GM12875 (cell line): Measurements from ENCODE around the gene ATG12.
A peak's percentile ranks its signal among the peaks of the same experiment; 100 is the strongest.

ENCODE experiments used
- H3K4me3 ChIP-seq: one replicate; pipeline ENCODE4 v1.5.1; 2011; ENCODE audit warnings: low read depth, low read length, control low read depth
- TF ChIP-seq, protein P1 (sequence below): IDR thresholded peaks from 2 replicates; pipeline ENCODE4 v1.5.1; 2011; ENCODE audit warnings: low read depth, mild to moderate bottlenecking, control low read depth, inconsistent platforms, low read length, moderate library complexity, borderline replicate concordance; ENCODE audit not compliant: insufficient read depth

Gene ATG12

DNA sequence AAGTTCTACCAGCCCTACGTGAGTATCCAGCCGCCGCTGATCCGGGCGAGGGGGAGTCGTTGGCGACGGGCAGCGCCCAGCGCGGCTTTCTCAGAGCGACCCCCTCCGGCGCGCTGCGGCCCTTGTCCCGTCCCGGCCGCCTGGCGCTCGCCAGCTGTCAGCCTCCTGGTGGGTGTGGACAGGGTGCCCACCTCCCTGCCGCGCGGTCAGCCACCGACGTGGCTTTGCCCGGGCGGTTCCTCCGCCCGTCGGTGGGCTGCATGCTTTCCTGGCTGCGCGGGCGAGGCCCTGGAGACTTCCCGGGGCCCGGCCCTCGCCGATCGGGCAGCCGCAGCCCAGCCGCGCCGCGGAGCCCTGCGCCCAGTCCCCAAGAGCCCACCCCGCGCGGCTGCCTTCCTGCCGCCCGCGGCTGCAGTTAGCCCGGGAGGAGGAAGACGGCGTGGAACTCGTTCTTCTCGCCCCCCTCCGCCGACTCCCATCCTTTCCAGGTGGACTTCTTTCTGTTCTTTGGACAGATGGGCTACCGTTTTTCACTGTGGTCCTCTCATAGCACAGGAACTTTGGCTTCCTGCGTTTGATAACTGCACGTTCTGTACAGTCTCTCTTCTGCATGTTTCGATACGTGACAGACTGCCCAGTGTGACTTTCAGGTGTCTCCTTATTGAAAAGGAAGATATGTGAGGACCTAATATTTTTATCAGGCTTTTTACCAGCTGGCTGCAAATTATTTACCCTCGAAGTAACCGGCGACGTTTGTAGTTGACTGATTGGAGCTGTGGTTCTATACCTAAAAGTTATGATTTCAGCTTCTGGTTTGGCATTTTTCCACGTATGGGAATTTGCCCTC, 947 bp upstream of the ATG12 start:
- H3K4me3 ChIP-seq, result peak overlapping the region; percentile 98
- TF ChIP-seq, protein P1, sequence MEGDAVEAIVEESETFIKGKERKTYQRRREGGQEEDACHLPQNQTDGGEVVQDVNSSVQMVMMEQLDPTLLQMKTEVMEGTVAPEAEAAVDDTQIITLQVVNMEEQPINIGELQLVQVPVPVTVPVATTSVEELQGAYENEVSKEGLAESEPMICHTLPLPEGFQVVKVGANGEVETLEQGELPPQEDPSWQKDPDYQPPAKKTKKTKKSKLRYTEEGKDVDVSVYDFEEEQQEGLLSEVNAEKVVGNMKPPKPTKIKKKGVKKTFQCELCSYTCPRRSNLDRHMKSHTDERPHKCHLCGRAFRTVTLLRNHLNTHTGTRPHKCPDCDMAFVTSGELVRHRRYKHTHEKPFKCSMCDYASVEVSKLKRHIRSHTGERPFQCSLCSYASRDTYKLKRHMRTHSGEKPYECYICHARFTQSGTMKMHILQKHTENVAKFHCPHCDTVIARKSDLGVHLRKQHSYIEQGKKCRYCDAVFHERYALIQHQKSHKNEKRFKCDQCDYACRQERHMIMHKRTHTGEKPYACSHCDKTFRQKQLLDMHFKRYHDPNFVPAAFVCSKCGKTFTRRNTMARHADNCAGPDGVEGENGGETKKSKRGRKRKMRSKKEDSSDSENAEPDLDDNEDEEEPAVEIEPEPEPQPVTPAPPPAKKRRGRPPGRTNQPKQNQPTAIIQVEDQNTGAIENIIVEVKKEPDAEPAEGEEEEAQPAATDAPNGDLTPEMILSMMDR, result no peak

DNA sequence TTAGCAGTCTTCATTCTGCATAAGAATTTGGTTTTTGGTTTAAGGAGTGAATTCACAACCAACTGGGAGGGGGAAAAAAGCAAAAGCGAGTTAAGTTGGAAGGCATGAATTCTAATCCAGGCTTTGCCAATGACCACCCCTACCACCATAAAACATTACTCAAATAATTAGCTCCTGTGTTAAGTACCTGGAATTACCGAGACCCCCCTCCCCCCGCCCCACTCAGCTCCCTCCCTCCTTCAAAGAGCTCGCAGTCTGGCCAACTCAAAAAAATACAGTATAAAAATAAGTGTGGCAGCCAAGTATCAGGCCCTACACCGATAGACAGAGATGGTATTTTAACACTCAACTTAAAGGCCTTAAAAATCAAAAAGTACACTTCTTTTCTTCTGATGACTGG, 492 bp downstream of the ATG12 start:
- H3K4me3 ChIP-seq, result peak overlapping the region; percentile 98
- TF ChIP-seq, protein P1, result no peak

DNA sequence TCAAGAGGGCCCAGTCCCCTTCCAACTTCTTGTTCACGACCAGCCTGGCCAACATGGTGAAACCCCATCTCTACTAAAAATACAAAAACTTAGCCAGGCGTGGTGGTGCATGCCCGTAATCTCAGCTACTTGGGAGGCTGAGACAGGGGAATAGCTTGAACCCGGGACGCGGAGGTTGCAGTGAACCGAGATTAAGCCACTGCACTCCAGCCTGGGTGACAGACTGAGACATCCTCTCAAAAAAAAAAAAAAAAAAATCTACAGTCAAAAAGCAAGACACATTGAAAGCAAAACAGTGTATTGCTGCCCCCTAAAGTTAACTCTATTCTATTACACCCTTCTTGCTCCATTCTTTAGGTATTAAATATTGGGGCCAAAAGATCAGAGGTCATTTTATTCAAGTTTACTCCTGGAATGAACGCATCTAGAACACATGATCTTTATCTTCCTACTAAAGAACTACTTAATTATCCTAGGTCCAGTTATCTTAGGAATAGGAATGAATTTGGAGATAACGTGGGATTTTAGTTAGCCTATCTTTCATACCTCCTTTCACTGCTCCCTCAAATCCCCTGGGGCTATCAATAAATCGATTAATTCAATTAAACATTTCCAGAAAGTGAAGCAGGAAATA, 2.4 kb downstream of the ATG12 start:
- peak overlapping the region; percentile 34 for H3K4me3 ChIP-seq
- TF ChIP-seq, protein P1, result 0 out of 2 replicates have a peak, but pooled peaks have one; percentile 15

DNA sequence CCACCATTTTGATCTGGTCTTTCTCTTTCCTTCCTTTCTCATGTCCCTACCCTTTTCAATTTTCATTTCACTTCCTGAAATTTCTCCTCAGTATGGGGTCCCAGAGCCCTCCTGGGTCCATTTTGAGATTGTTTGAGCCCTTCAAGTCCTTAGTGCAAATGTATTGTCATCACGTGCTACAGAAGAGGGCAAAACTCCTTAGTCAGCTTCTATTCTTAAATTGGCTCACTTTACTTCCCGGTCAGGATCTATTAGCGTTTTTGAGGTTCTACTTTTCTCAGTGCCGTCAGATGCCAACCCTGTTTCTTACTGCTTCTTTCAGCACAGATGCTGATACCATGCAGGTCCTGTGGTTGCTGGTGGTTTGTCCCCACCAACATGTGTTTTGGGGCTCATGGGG, 5.9 kb downstream of the ATG12 start:
- TF ChIP-seq, protein P1, result no peak

DNA sequence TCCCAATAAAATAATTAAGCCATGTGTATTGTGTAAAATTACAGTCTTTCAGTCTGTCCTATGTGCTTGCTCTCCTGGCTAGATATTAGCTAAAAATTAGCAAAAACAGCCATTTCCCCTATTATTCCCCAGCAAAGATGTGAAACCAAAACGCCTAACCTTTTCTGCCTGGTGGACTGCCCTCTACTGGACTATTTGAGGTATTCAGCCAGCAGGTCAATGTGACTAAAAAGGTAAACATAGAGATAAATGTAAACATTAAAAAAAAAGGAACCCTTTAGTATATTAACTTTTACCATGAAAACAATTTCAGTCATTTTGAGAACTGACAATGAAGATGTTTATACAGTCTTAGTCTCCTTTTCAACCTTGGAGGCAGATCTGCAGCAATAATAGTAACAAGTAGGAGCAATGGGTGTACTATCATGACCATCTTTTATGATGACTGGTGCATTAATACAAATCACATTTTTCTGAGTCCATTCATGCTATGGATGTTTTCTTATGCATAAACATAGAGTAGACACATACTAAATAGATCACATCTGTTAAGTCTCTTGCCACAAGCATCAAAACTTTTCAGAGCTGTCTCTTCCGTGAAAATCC, 10.1 kb downstream of the ATG12 start:
- H3K4me3 ChIP-seq, result no peak overlapping the region
- TF ChIP-seq, protein P1, result peak; percentile 58; the same call in 1 of the 2 replicates

More for the DNA sequence above, 5.9 kb downstream of the ATG12 start:
- no peak overlapping the region for H3K4me3 ChIP-seq

DNA sequence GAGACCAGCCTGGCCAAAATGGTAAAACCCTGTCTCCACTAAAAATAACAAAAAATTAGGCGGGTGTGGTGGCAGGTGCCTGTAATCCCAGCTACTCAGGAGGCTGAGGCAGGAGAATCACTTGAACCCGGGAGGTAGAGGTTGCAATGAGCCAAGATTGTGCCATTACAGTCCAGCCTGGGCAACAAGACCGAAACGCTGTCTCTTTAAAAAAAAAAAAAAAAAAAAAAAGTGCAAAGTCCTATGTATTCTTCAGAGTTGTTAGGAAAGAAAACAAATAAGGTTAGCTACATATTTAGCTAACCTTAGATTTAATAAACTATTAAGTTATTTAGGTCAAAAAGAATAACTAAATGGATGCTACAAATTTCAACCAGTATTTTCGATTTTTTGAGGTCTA, 11.5 kb downstream of the ATG12 start:
- no peak overlapping the region for H3K4me3 ChIP-seq
- TF ChIP-seq, protein P1, result no peak
